ENCODE results near the gene ACOX2.

Gene ACOX2

DNA sequence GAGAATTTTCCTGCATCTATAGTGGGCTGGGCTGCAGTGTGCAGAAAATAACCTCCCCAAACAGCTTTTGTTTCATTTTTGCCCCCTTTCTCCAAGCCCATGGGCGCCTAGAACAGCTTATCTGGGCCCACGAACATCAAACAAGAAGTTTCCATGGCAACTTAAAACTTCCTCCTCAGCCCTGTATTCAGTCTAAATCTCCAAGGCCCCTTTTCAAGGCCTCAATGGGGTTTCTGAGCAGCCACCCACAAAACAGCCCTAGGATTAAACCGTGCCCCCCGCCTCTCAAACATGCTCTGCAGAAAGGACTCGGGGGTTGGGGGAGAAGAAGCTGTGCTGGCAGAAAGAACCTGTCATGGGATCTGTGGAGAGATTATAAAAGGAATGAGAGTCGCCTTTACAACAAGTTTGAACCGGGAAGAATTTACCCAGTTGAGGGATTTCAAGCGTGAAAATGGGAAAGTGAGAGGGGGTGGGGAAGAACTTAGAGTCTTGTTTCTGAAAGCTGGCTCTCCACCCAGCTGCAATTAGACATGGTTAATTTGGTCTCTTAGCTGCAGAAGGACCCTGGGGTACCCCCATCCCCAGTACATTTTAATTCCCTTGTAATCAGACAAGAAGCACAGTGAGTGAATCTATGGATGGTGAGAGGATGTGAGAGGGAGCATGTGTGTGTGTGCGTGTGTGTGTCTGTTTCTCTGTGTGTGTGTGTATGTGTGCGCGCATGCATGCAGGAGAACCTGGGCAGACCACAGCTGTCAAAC is 44.5 kb upstream of the ACOX2 start:
- H3K9me3 ChIP-seq (ENCODE audit: insufficient read depth, low read length) = no peaks in the 10 kb centered on the region
- H3K27me3 ChIP-seq (ENCODE audit: low read depth, low read length) = peaks cover 3% of the 10 kb centered on the region; the same call in 1 of the 2 replicates
- no peak overlapping the region for H3K27ac ChIP-seq (ENCODE audit: low read length)

DNA sequence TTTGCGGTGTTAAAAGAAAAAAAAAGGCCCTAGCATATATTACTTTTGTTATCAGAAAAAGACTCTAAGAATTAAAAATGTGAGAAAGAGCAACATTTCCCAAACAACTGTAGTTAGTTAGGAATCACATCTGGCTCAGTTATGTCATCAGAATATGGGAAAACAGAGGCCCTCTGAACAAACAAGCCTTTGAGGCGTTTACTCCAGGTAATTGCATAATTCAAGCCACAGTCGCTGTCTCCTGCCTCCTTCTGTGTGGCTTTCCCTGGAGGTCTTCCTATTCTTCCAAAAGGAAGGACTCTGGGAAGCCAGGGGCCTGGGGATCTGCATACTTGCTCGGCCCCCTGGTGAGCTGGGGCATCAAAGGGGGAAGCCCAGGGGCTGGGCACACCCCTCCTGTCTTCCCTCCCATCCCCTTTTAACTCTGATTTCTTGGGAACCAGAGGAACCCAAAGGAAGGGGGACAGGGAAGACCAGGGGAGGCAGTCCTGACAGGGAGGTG is 43.9 kb upstream of the ACOX2 start:
- TF ChIP-seq, protein P1, sequence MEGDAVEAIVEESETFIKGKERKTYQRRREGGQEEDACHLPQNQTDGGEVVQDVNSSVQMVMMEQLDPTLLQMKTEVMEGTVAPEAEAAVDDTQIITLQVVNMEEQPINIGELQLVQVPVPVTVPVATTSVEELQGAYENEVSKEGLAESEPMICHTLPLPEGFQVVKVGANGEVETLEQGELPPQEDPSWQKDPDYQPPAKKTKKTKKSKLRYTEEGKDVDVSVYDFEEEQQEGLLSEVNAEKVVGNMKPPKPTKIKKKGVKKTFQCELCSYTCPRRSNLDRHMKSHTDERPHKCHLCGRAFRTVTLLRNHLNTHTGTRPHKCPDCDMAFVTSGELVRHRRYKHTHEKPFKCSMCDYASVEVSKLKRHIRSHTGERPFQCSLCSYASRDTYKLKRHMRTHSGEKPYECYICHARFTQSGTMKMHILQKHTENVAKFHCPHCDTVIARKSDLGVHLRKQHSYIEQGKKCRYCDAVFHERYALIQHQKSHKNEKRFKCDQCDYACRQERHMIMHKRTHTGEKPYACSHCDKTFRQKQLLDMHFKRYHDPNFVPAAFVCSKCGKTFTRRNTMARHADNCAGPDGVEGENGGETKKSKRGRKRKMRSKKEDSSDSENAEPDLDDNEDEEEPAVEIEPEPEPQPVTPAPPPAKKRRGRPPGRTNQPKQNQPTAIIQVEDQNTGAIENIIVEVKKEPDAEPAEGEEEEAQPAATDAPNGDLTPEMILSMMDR (IDR thresholded peaks at IDR 0.05; ENCODE audit: low read depth, low read length) = no peak
- no peak for TF ChIP-seq EZH2phosphoT487 (IDR thresholded peaks at IDR 0.05; ENCODE audit: low read depth)
- H3K4me3 ChIP-seq (ENCODE audit: low read length) = no peak overlapping the region

More for the DNA sequence above, 44.5 kb upstream of the ACOX2 start:
- TF ChIP-seq EZH2phosphoT487 (IDR thresholded peaks at IDR 0.05; ENCODE audit: low read depth) = no peak
- TF ChIP-seq, protein P1 (IDR thresholded peaks at IDR 0.05; ENCODE audit: low read depth, low read length) = no peak
- no peak overlapping the region for H3K4me2 ChIP-seq (ENCODE audit: low read length)
- no peaks in the 10 kb centered on the region for H3K36me3 ChIP-seq (replicated peaks; ENCODE audit: low read depth, low read length)
- no peaks in the 10 kb centered on the region; the same call in 1 of the 2 replicates for H3K4me1 ChIP-seq (ENCODE audit: low read length)
- H3K4me3 ChIP-seq (ENCODE audit: low read length) = no peak overlapping the region
- H4K20me1 ChIP-seq (ENCODE audit: insufficient read depth, low read length) = no peaks in the 10 kb centered on the region
- no peak overlapping the region for H2AFZ ChIP-seq (ENCODE audit: low read depth, low read length)
- no peak overlapping the region for H3K9ac ChIP-seq (ENCODE audit: low read length)
- no peaks in the 10 kb centered on the region for H3K79me2 ChIP-seq (ENCODE audit: low read length)

DNA sequence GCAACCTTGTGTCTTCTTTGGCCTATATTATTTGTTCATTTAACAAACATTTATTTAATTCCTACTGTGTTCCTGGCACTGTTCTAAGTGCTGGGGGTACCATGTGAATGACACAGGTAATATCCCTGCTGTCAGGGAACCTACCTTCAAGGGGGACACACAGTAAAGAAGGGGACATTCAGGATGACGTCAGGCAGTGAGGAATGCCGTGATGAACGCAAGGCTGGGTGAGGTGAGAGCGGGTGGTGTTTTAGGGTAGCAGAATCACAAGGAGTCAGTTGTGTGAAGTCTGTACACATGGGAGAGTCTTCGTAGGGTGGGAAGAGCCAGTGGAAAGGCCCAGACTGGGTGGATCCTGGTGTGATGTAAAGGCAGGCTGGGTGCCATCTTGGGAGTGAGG is 41.9 kb upstream of the ACOX2 start:
- H3K9me3 ChIP-seq (ENCODE audit: insufficient read depth, low read length) = no peaks in the 10 kb centered on the region
- no peaks in the 10 kb centered on the region for H3K36me3 ChIP-seq (replicated peaks; ENCODE audit: low read depth, low read length)
- no peaks in the 10 kb centered on the region; the same call in 1 of the 2 replicates for H3K4me1 ChIP-seq (ENCODE audit: low read length)
- no peak overlapping the region for H3K4me3 ChIP-seq (ENCODE audit: low read length)
- no peaks in the 10 kb centered on the region for H3K79me2 ChIP-seq (ENCODE audit: low read length)
- no peak overlapping the region for H3K4me2 ChIP-seq (ENCODE audit: low read length)
- TF ChIP-seq, protein P1 (IDR thresholded peaks at IDR 0.05; ENCODE audit: low read depth, low read length) = no peak
- no peak for TF ChIP-seq EZH2phosphoT487 (IDR thresholded peaks at IDR 0.05; ENCODE audit: low read depth)
- H3K27ac ChIP-seq (ENCODE audit: low read length) = no peak overlapping the region
- H3K27me3 ChIP-seq (ENCODE audit: low read depth, low read length) = peaks cover 9% of the 10 kb centered on the region
- H2AFZ ChIP-seq (ENCODE audit: low read depth, low read length) = no peak overlapping the region
- H3K9ac ChIP-seq (ENCODE audit: low read length) = no peak overlapping the region
- H4K20me1 ChIP-seq (ENCODE audit: insufficient read depth, low read length) = no peaks in the 10 kb centered on the region

More for the DNA sequence above, 43.9 kb upstream of the ACOX2 start:
- H3K27ac ChIP-seq (ENCODE audit: low read length) = no peak overlapping the region
- H3K9ac ChIP-seq (ENCODE audit: low read length) = no peak overlapping the region
- no peaks in the 10 kb centered on the region for H3K9me3 ChIP-seq (ENCODE audit: insufficient read depth, low read length)
- no peak overlapping the region for H2AFZ ChIP-seq (ENCODE audit: low read depth, low read length)
- no peak overlapping the region for H3K4me2 ChIP-seq (ENCODE audit: low read length)
- H3K36me3 ChIP-seq (replicated peaks; ENCODE audit: low read depth, low read length) = no peaks in the 10 kb centered on the region
- H3K79me2 ChIP-seq (ENCODE audit: low read length) = no peaks in the 10 kb centered on the region
- H4K20me1 ChIP-seq (ENCODE audit: insufficient read depth, low read length) = no peaks in the 10 kb centered on the region
- H3K27me3 ChIP-seq (ENCODE audit: low read depth, low read length) = peaks cover 5% of the 10 kb centered on the region
- no peaks in the 10 kb centered on the region; the same call in 1 of the 2 replicates for H3K4me1 ChIP-seq (ENCODE audit: low read length)

DNA sequence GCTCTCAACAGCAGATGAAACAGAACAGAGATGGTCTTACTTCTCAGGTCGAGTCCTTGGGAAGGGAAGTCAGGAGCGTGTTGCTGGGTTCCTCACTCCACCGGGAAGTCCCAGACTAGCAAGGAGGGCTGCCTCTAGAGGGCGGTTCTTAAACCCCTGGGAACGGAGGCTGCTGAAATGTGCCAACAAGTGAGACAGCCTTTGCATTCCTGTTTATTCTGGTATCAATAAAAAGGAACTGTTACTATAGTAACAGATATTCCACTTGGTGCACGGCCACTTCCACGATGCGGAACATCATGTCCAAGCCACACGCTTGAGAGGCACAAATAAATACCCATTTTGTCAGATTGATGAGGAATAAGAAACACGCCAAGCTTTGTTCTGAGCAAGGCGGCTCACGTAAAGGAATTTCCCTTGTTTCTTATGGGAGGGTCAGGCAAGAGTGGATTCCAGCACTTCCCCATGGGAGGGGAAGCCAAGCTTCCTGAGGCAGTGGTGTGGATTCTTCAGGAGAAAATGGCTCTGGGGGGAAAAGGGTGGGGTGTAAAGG is 40.4 kb upstream of the ACOX2 start, which contains the start of gene FAM107A:
FAM107A (minus strand) TSS at position 123 of the 553 bp plus-strand sequence. CDS start 7,531 bp downstream, outside the sequence.
- no peak within 1 kb of the TSS for H3K4me3 ChIP-seq (ENCODE audit: low read length)
- no peaks in the 10 kb centered on the region for H4K20me1 ChIP-seq (ENCODE audit: insufficient read depth, low read length)
- no peak for TF ChIP-seq EZH2phosphoT487 (IDR thresholded peaks at IDR 0.05; ENCODE audit: low read depth)
- TF ChIP-seq, protein P1 (IDR thresholded peaks at IDR 0.05; ENCODE audit: low read depth, low read length) = no peak
- H3K9ac ChIP-seq (ENCODE audit: low read length) = no peak within 1 kb of the TSS
- H3K27me3 ChIP-seq (ENCODE audit: low read depth, low read length) = peaks cover 9% of the 10 kb centered on the region
- H3K79me2 ChIP-seq (ENCODE audit: low read length) = no peaks in the 10 kb centered on the region
- no peaks in the 10 kb centered on the region for H3K9me3 ChIP-seq (ENCODE audit: insufficient read depth, low read length)
- no peak within 1 kb of the TSS for H2AFZ ChIP-seq (ENCODE audit: low read depth, low read length)
- no peak within 1 kb of the TSS for H3K4me2 ChIP-seq (ENCODE audit: low read length)
- no peaks in the 10 kb centered on the region for H3K36me3 ChIP-seq (replicated peaks; ENCODE audit: low read depth, low read length)
- no peak within 1 kb of the TSS for H3K27ac ChIP-seq (ENCODE audit: low read length)
- H3K4me1 ChIP-seq (ENCODE audit: low read length) = no peaks in the 10 kb centered on the region; the same call in 1 of the 2 replicates

Data from OCI-LY3 (cell line).